NOMO-1 treated with dmso at 0.1 percent for 144 hours (cell line): ENCODE data around the gene AP1S1.

ENCODE experiments used
- DNase-seq: peaks from one replicate; lab custom pipeline; 2025; ENCODE audit not compliant: unreplicated experiment; lab: John Stamatoyannopoulos, UW

AP1S1 gene

DNA sequence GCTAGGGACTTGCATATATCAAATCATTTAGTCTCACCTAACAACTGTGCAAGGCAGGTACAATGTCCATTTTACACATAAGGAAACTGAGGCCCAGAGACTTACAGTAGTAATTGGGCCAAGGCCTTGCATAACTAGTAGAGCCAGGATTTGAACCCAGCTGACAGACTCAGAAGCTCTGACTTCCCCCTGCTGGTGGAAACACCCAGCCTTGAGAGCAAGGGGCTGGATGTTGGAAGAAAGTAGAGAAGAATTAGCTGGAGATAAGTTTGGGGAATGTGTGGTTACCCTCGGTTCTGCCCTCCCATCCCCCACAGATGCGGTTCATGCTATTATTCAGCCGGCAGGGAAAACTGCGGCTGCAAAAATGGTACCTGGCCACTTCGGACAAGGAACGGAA is 2.0 kb downstream of the AP1S1 start:
- no peak for DNase-seq

GRCh38 chr7:101156866-101157589 is 2.8 kb downstream of the AP1S1 start:
- DNase-seq = no peak

GRCh38 chr7:101159696-101160674 is 5.7 kb downstream of the AP1S1 start:
- DNase-seq = no peak

DNA sequence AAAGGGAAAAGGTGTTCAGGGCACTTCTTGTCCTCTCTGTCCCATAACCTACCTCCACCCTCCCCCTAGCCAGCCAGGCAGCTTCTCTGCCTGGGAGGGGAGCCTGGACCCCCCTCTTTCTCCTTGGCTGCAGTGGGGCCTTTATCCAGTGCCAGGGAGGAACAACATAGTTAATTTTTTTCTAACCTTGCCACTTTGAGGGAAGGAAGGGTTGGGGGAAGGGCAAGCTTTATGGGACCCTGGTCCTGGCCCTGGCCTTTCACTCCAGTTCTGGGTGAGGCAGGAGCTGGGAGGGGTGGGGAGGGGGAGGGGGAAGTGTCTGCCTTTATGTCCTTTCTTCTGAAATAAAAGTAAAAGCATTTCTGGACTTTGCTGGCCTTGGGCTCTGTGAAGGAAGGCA is 6.6 kb downstream of the AP1S1 start:
- DNase-seq = no peak

DNA sequence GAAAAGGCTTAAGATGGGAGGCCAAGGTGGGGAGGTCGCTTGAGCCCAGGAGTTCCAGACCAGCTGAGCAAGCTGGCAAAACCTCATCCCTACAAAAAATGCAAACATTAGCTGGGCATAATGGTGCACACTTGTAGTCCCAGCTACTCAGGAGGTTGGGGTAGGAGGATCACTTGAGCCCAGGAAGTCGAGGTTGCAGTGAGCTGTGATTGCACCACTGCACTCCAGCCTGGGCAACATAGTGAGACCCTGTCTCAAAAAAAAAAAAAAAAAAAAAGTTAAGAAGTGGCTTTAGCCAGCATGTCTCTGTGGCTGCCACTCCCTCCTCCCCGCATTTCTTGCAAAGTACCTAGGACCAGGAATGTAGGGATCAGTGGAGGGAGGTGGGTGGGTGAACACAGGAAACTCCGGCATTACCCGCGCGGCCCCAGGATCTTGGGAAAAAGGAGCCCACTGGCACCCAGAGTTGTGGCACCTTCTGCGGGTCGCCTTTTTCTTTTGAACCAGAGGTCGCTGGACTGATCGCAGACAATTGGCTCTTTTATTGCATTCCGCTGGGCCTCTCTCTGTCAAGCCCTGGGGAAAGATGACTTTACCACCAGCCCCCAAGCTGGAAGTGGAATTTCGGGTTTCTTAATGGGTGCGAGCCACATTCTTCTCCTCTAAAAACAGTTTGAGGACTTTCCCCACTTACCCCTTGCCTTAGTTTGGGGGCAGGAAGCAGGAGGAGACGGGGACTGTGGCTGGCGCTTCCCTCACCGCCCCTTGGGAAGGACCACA is 7.6 kb downstream of the AP1S1 start:
- DNase-seq = no peak

- peak; percentile 23 for DNase-seq
Measured at GRCh38 chr7:101162551-101163278, 8.4 kb downstream of the AP1S1 start.

DNA sequence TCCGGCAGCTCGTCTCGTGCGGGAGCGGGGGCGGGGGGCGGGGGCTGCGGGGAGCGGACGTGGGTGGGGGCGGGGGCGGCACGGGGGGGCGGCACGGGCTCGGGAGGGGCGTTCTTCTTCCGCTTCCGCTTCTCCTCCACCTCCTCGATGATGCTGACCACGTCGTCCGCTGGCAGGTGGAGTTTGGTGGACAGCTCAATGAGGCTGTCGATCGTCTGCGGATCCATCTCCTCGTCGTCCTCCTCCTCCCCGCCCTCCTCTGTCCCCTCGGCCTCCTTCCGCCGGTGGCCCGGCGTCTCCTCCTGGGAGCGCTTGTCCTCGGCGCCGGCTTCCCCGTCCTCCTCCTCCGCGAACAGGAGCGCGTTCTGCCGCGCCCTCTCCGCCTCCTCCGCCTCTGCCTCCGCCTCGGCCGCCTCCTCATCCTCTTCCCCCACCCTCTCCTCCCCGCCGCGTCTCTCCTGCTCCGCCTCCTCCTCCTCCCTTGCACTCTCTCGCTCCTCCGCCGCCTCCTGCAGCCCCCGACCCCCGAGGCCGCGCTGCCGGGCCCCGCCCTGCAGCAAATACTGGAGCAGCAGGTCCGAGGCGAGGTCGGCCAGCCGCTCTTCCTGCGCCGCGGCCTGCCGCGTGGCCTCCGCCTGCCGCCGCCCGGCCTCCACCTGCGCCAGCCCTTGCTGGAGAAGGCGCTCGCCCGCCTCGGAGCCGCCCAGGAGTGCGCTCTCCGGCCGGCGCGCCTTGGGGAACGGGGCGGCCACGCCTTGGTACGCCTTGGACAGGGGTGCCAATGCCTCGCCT is 9.2 kb downstream of the AP1S1 start:
- DNase-seq = no peak

GRCh38 chr7:101164071-101164840 is 10.0 kb downstream of the AP1S1 start:
- DNase-seq = no peak

DNA sequence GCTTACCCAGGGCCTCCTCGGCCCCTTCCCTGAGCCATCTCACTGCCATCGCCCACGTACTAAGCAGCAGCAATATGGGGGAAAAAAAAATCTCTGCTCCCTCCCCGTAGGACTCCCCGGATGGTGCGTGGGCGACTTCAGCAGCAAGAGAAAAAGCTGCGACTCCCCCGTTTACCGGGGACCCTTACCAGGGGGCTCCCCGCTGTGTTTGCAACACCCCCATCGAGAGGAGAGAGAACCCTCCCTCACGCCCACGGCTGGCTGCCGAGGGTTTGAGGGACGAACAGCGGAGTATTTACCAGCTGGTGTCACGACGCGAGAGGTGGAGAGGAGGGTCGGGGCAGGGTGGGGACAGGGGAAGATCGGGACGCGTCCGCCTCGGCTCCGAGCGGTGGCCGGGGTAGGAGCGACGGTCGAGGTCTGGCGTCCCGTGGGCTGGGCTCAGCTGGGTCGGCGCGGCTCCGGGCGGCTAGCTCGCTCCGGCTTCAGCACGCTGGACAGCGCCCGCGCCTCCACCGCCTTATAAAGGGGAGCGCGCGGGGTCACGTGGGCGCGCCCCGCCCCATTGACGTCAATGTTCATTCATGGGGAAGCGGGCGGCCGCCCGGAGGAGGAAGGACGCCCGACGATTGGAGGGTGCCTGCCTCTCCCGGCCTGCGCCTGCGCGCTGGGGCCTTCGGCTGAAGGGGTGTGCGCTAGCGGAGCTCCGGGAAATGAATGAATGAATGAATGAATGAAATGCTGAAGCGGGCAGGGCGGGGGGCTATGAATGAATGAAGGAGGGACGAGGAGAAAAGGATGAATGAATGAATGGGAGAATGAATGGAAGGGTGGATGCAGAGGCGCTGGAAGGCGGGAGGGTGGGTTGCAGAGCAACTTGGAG is 11.0 kb downstream of the AP1S1 start, which contains the start of gene VGF:
Gene VGF (minus strand): TSS at position 495 of the 883 bp plus-strand sequence. CDS start 726 bp downstream, outside the sequence.
- DNase-seq = peak; percentile 97

DNA sequence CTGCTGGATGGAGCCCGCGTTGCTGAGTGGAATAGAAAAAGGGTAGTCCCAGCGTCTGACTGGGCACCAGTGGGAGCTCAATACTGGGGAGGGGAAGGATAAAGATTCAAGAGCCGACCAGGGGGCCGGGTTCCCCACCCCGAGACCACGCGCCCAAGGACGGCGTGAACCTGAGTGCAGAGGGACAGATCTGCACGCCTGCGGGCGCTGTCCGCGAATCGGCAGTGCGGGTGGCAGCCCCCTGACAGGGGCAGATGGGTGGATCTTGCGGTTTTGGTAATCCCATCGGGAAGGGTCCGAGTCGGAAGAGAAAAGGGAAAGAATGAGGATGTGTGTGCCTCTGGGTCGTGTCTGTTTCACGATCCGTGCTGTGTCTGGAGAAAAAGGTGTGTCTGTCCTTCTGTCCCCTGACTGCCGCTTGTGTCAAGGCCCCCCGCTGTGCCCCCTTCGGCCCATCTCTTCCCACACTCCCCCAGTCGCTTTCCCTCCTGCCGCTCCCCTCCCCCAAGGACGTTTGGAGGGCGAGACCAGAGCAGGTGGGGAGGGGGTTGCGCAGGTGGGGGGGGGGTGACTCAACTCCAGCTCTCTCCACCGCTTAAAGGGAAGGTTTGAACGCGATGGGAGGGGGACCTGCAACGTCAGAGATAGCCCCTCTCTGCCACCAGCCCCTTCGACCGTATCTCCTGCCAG is 11.8 kb downstream of the AP1S1 start:
- DNase-seq = no peak

GRCh38 chr7:101166648-101166908 is 12.3 kb downstream of the AP1S1 start:
- DNase-seq = no peak

DNA sequence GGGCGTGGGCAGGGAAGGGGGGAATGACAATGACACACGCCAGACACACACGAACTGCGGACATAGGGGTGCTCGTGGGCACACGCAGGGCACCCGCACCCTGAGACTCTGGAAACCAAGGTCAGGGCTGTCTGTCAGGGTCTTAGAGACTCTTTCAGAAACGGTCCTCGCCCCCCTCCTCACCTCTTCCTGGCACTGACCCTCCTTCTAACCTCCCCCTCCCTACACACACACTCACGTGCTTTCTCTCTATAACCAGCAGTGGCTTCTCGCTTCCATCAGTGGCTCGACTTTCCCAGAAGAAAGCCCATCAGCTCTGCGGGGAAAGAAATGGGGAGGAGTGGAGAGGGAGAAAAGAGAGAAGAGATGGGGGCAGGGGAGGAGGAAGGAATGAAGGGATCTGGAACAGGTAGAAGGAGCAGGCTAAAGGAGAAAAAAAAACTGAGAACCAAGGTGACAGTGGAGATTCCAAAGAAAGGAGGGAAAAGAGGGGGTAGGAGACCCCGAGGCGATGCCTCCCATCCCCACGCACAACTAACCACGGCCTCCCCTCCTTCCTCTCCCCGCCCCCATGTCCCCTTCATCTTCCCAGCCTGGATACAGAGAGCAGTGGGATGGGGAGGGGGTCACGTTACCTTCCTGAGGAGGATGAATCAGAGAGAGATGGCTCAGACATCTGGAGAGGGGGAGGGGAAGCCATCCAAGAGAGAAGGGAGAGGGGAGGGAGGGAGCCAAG is 12.8 kb downstream of the AP1S1 start:
- no peak for DNase-seq

GRCh38 chr7:101167645-101168411 is 13.6 kb downstream of the AP1S1 start:
- DNase-seq = no peak

DNA sequence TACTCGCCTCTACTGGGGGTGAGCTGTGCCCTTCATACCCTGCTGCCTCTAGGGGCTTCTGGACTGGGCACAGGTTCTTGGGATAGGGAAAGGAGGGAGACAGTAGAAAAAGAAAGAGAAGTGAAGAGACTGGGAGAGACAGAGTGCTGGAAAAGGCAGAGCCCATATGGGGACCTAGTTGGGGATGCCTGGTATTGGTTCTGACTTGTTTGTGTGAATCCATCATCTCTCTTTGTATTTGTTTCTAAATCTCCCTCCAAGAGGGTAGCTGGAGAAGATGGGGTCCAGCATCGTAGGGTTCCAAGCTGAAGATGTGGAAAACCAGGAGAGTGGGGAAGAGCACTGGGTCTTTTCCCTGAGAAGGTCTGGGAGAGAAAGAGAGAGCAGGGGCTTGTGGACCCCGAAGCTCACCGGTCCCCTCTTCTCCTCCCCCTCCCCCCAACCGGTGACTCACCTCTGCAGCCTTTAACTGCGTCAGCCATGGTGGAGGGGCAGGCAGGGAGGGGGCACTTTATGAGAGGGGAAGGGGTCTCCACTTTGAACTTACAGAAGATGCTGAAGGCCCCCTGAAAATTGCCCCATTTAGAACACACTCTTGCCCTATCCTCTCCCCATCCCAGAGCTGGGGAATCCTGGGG is 14.3 kb downstream of the AP1S1 start:
- DNase-seq = no peak

DNA sequence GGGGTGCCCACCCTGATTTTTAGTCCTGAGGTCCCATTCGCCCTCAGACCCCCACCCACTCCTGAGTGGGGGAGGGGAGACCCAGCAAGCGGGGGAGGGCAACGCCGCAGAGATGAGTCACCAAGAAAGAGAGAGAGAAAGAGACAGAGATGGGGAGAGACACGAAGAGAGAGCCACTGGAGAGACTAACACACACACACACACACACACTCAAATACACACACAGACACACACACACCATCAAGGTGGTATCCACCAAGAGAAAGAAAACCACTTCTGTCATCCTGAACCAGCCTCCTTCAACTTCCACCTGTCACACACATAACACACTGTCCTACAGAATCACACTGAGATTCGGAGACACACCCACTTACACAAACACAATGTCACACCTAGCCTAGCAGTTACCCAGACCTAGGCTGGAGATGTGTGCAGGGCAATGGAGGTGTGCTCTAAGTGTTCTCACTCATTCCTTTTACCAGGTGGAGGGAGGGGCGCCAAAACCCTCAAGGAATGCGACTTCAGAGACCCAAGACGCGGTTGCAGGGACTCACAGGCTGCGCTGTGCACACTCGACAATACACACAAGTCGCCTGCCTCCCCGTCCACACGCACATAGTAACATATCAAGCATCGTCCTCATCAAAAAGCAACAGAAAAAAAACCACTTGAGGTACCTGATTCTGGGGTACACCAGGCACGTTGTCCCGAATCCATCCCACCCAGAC is 15.0 kb downstream of the AP1S1 start:
- no peak for DNase-seq
